GM23338 (cell line): Measurements from ENCODE around the gene CTU2. TPM values are rescaled to one million over a fixed set of nuclear protein-coding genes. Genes with fewer than 3 reads are reported as not detected.

Experiments
- ATAC-seq: fragments of 200-7000 bp; cut with Tn5 transposase; 3 replicates; pipeline ENCODE4 v1.9.1; 2020
- DNase-seq: peaks from one replicate; pipeline ENCODE4 v3.0.0-alpha.2; 2015; ENCODE audit warnings: low spot score
- H2AFZ ChIP-seq: fragments of 200-600 bp; sonication (generic); 2 replicates; pipeline ENCODE4 v1.8.0; 2016; ENCODE audit warnings: antibody characterized with exemption, mild to moderate bottlenecking, moderate library complexity
- H3F3A ChIP-seq: fragments of 200-600 bp; sonication (generic); replicated peaks from 2 replicates; pipeline ENCODE4 v1.8.0; 2017; ENCODE audit warnings: antibody characterized with exemption, mixed run types, low read depth
- H3K27ac ChIP-seq: fragments of 200-600 bp; sonication (generic); 2 replicates; pipeline ENCODE4 v1.6.1; 2016; ENCODE audit warnings: low read depth
- H3K27me3 ChIP-seq: fragments of 200-600 bp; sonication (generic); 2 replicates; pipeline ENCODE4 v1.8.0; 2016; ENCODE audit warnings: mild to moderate bottlenecking, mixed run types, moderate library complexity; ENCODE audit not compliant: insufficient read depth
- H3K36me3 ChIP-seq: fragments of 200-600 bp; sonication (generic); 2 replicates; pipeline ENCODE4 v1.8.0; 2016; ENCODE audit warnings: mild to moderate bottlenecking; ENCODE audit not compliant: insufficient read depth
- H3K4me1 ChIP-seq: fragments of 200-600 bp; sonication (generic); 2 replicates; pipeline ENCODE4 v1.8.0; 2016; ENCODE audit warnings: mild to moderate bottlenecking, moderate library complexity; ENCODE audit not compliant: insufficient read depth
- H3K4me2 ChIP-seq: fragments of 200-600 bp; sonication (generic); 2 replicates; pipeline ENCODE4 v1.7.1; 2017; ENCODE audit warnings: mixed run types
- H3K4me3 ChIP-seq: fragments of 200-600 bp; sonication (generic); 2 replicates; pipeline ENCODE4 v1.6.1; 2016; ENCODE audit warnings: mixed run types
- H3K79me2 ChIP-seq: fragments of 200-600 bp; sonication (generic); replicated peaks from 2 replicates; pipeline ENCODE4 v1.8.0; 2017; ENCODE audit warnings: mild to moderate bottlenecking; ENCODE audit not compliant: insufficient read depth
- H3K9me2 ChIP-seq: fragments of 200-600 bp; sonication (generic); 2 replicates; pipeline ENCODE4 v1.8.0; 2017; ENCODE audit not compliant: insufficient read depth
- H4K20me1 ChIP-seq: fragments of 200-600 bp; sonication (generic); replicated peaks from 2 replicates; pipeline ENCODE4 v1.8.0; 2017; ENCODE audit warnings: mild to moderate bottlenecking; ENCODE audit not compliant: insufficient read depth
- H3K27ac Mint-ChIP-seq: 2 replicates; pipeline ENCODE4 v1.8.0; 2020; ENCODE audit warnings: inconsistent platforms, mild to moderate bottlenecking, moderate library complexity, mixed read lengths
- H3K27me3 Mint-ChIP-seq: 3 replicates; pipeline ENCODE4 v1.8.0; 2022; ENCODE audit warnings: low read depth, mild to moderate bottlenecking, moderate library complexity, mixed read lengths, inconsistent platforms; ENCODE audit not compliant: insufficient read depth, poor library complexity
- H3K36me3 Mint-ChIP-seq: 3 replicates; pipeline ENCODE4 v1.8.0; 2021; ENCODE audit warnings: low read depth, mild to moderate bottlenecking, inconsistent platforms, moderate library complexity, mixed read lengths
- H3K4me1 Mint-ChIP-seq: 3 replicates; pipeline ENCODE4 v1.8.0; 2020; ENCODE audit warnings: mild to moderate bottlenecking, inconsistent platforms, mixed read lengths
- H3K4me3 Mint-ChIP-seq: 3 replicates; pipeline ENCODE4 v1.8.0; 2021; ENCODE audit warnings: moderate library complexity, mild to moderate bottlenecking, inconsistent platforms, mixed read lengths
- H3K9me3 Mint-ChIP-seq: 3 replicates; pipeline ENCODE4 v1.8.0; 2020; ENCODE audit warnings: moderate library complexity, mild to moderate bottlenecking, inconsistent platforms, mixed read lengths
- CREB1 ChIP-seq: fragments of 250-450 bp; sonication (Bioruptor Pico); IDR thresholded peaks from 2 replicates; pipeline ENCODE4 v1.5.0; 2020; ENCODE audit warnings: low read depth, mild to moderate bottlenecking, moderate library complexity
- CTCF ChIP-seq, 2 experiments: fragments of 200-600 bp in 1 of 2; sonication (generic) in 1 of 2; conservative IDR thresholded peaks; 2 replicates each; pipeline versions ENCODE4 v1.5.1 to v1.6.1; 2016 to 2017; ENCODE audit warnings: antibody characterized with exemption in 2 of 2, low read depth in 2 of 2, mild to moderate bottlenecking in 2 of 2, moderate library complexity in 1 of 2
- ETS1 ChIP-seq: IDR thresholded peaks from 2 replicates; pipeline ENCODE4 v1.6.1; 2016; ENCODE audit warnings: antibody characterized with exemption
- EZH2phosphoT487 ChIP-seq: fragments of 200-600 bp; sonication (generic); IDR thresholded peaks from one replicate; pipeline ENCODE4 v1.8.1; 2018; ENCODE audit warnings: antibody characterized with exemption; ENCODE audit not compliant: unreplicated experiment
- JUNB ChIP-seq: IDR thresholded peaks from one replicate; pipeline ENCODE4 v1.6.1; 2016; ENCODE audit warnings: antibody characterized with exemption; ENCODE audit not compliant: unreplicated experiment
- NANOG ChIP-seq: IDR thresholded peaks from 2 replicates; pipeline ENCODE4 v1.6.1; 2016; ENCODE audit warnings: antibody characterized with exemption, borderline replicate concordance
- POLR2AphosphoS5 ChIP-seq: IDR thresholded peaks from 2 replicates; pipeline ENCODE4 v1.6.1; 2016; ENCODE audit warnings: antibody characterized with exemption, low read depth
- STAT1 ChIP-seq: IDR thresholded peaks from one replicate; pipeline ENCODE4 v1.6.1; 2016; ENCODE audit warnings: antibody characterized with exemption; ENCODE audit not compliant: unreplicated experiment
- ZNF114 ChIP-seq: fragments of 250-450 bp; sonication (Bioruptor Pico); IDR thresholded peaks from 2 replicates; pipeline ENCODE4 v1.5.0; 2020; ENCODE audit warnings: mild to moderate bottlenecking, moderate library complexity
- ZNF331 ChIP-seq: fragments of 250-450 bp; sonication (Bioruptor Pico); IDR thresholded peaks from 2 replicates; pipeline ENCODE4 v1.5.0; 2020; ENCODE audit warnings: low read depth, mild to moderate bottlenecking, moderate library complexity
- ZNF462 ChIP-seq: fragments of 250-450 bp; sonication (Bioruptor Pico); IDR thresholded peaks from 2 replicates; pipeline ENCODE4 v1.5.0; 2020; ENCODE audit warnings: mild to moderate bottlenecking, moderate library complexity
- polyA plus RNA-seq: library from polyadenylated mRNA; unstranded; fragments of >200 nt; fragmentation: Nextera tagmentation; extraction: Ambion mirVana; gene quantifications from 2 replicates; pipeline ENCODE4 v1.2.1, GENCODE V29; 2016
- total RNA-seq: library from RNA; depleted of rRNA; stranded (reverse); fragments of >200 nt; shearing (Covaris generic); gene quantifications from 2 replicates; pipeline ENCODE4 v1.2.3, GENCODE V29; 2014

CTU2 gene
- total and polyA plus RNA-seq, 2 experiments from 2014 or later: 22.3 to 25.7 TPM

- 0 out of 2 replicates have a peak overlapping the region, but pooled peaks have one; percentile 3 for H3K27ac Mint-ChIP-seq
- no peak overlapping the region for H3K27ac ChIP-seq
- H3K9me3 Mint-ChIP-seq: no peaks in the 10 kb centered on the region
- H3K36me3 Mint-ChIP-seq: no peaks in the 10 kb centered on the region; the same call in 2 of the 3 replicates
- H3F3A ChIP-seq: 0 out of 2 replicates have a peak, but pooled peaks cover 2% of the 10 kb centered on the region
- H3K9me2 ChIP-seq: no peaks in the 10 kb centered on the region
- 0 out of 2 replicates have a peak overlapping the region, but pooled peaks have one; percentile 80 for H2AFZ ChIP-seq
- peaks cover 22% of the 10 kb centered on the region for H3K27me3 Mint-ChIP-seq
- DNase-seq (no peak), ATAC-seq (no peak)
- no peak for TF ChIP-seq CTCF (conservative IDR thresholded peaks at IDR 0.05; ENCODE audit: low read depth in 2 of 2)
- TF ChIP-seq CREB1 (CRISPR knock-in tag): no peak
- TF ChIP-seq EZH2phosphoT487: no peak
- no peak for TF ChIP-seq ZNF114 (CRISPR knock-in tag)
- no peak for TF ChIP-seq NANOG
- TF ChIP-seq POLR2AphosphoS5: no peak
- no peak for TF ChIP-seq ZNF331 (CRISPR knock-in tag)
- no peak for TF ChIP-seq JUNB
- no peak for TF ChIP-seq STAT1
- H3K4me1 ChIP-seq: peaks cover 5% of the 10 kb centered on the region; the same call in 1 of the 2 replicates
- H3K36me3 ChIP-seq: no peaks in the 10 kb centered on the region
- H3K4me3 Mint-ChIP-seq: peak overlapping the region; percentile 87
- peak overlapping the region; percentile 92 for H3K4me3 ChIP-seq
- peak overlapping the region; percentile 96 for H3K4me2 ChIP-seq
- H3K79me2 ChIP-seq: peaks cover 44% of the 10 kb centered on the region
- no peaks in the 10 kb centered on the region for H3K27me3 ChIP-seq
- H3K4me1 Mint-ChIP-seq: peaks cover 27% of the 10 kb centered on the region
- H4K20me1 ChIP-seq: peaks cover 5% of the 10 kb centered on the region
Measured at GRCh38 chr16:88706965-88707826, 893 bp downstream of the CTU2 start.

GRCh38 chr16:88710556-88710955 is 4.3 kb downstream of the CTU2 start:
- H3K27me3 Mint-ChIP-seq: peaks cover 17% of the 10 kb centered on the region
- Histone ChIP-seq H3K9me2 (no peaks in the 10 kb centered on the region), H3K4me3 (no peak overlapping the region), H3K4me1 (peaks cover 5% of the 10 kb centered on the region; the same call in 1 of the 2 replicates), H3K36me3 (no peaks in the 10 kb centered on the region), H3K79me2 (peaks cover 28% of the 10 kb centered on the region), H3K27ac (no peak overlapping the region), H3F3A (0 out of 2 replicates have a peak, but pooled peaks cover 2% of the 10 kb centered on the region), H4K20me1 (no peaks in the 10 kb centered on the region; the same call in 1 of the 2 replicates), H3K4me2 (no peak overlapping the region), H2AFZ (no peak overlapping the region), H3K27me3 (no peaks in the 10 kb centered on the region)
- H3K4me3 Mint-ChIP-seq: no peak overlapping the region
- DNase-seq (no peak), ATAC-seq (no peak)
- no peak overlapping the region; the same call in 1 of the 2 replicates for H3K27ac Mint-ChIP-seq
- H3K9me3 Mint-ChIP-seq: no peaks in the 10 kb centered on the region
- H3K36me3 Mint-ChIP-seq: peaks cover 5% of the 10 kb centered on the region; the same call in 2 of the 3 replicates
- peaks cover 15% of the 10 kb centered on the region for H3K4me1 Mint-ChIP-seq
- TF ChIP-seq ETS1 (no peak), JUNB (no peak), CREB1 (CRISPR knock-in tag) (no peak), ZNF462 (CRISPR knock-in tag) (no peak)
